NCI-H226 (cell line): ENCODE results near the gene SEMA6A.

Experiments
- DNase-seq: peaks from one replicate; pipeline ENCODE4 v3.0.0-alpha.2; 2015

SEMA6A gene

GRCh38 chr5:116488356-116489041 is 86.1 kb downstream of the SEMA6A start:
- no peak for DNase-seq

DNA sequence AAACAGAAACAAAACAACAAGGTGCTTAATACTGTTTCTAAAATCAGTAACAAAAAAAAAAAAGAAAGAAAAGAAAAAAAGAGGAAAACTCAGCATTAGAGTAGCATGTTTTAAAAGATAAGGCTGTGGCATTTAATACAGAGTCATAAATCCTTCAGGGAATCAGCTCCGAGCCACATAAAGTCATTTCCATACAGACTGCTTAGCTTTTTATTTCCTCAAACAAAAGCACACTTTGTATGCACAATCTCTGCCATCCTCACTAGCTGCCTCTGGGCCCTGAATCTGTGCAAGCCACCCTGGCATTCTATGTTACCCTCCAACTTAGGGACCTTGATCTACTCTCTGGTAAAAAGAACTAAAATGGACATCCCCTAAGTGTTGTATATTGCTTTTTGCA is 87.6 kb downstream of the SEMA6A start:
- DNase-seq, result no peak

DNA sequence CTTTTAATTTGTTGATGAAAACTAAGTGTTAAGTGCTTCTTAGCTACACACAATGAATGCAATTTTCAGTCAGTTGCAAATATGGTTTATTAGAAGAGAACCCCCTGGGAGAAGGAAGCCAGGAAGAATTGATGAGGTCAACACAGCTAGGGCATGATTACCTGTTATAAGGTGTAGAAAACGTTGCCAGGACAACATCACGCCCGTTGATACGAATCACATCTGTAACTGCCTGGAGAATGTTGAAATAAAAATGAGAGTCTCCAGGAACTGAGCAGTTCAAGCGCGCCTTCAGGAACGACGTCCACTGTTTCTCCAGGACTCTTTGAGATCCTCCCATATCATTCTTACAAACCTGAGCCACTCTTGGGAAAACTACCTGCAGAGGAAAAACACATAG is 88.0 kb downstream of the SEMA6A start:
- DNase-seq, result no peak

- no peak for DNase-seq
These were observed 90.0 kb downstream of the SEMA6A start for GRCh38 chr5:116484645-116485044.

GRCh38 chr5:116482394-116482793 is 92.2 kb downstream of the SEMA6A start:
- peak; percentile 17 for DNase-seq

GRCh38 chr5:116480894-116481510 is 93.6 kb downstream of the SEMA6A start:
- no peak for DNase-seq

GRCh38 chr5:116479776-116480675 is 94.6 kb downstream of the SEMA6A start:
- no peak for DNase-seq

DNA sequence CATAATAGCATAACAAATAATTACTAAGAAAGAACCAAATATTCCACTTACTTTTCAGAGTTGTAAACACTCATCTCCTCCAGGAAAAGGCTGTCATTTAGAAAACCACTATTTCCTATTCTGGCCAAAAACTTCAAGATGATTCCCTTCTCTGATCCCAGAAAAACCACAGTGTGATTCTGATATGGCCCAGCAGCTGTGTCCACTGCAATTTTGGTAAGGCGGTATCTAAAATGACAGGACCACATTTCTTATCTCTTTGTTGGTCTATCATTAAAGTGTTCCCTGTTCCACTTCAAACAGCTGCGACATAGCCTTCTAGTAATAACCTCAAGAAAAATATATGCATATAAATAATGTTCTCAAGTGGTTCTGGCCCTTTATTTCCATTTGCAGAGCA is 96.1 kb downstream of the SEMA6A start:
- no peak for DNase-seq

DNA sequence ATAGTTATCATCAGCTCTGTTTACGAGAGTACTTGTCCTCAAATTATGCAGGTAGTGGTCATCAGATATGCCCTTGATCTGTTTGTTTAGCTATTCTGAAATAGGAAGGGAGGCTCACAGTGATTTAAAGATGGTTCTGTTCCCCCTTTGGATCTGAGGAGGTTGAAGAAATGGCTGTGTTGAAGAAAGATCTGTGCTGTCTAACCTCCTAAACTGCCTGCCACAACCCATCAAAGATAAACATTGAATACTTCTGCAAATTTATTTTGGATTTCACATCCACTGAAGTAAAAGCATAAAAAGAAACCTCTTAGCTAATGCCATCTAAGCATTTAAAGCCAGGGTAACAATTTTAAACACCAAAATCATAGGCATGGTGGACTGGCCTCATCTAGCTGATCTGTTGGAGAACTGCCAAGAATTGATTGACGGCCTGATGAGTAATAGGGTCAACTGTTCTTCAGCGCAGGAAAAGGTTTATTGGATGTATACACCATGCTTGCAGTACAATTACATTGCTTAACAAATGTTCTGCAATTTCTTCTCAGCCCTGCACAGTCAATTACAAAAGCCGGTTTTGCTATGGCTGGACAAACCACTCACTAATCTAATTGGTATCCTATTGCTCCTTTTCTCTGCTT is 97.6 kb downstream of the SEMA6A start:
- DNase-seq, result no peak

GRCh38 chr5:116475338-116475737 is 99.3 kb downstream of the SEMA6A start:
- no peak for DNase-seq

- DNase-seq, result no peak
These were observed 100.9 kb downstream of the SEMA6A start for GRCh38 chr5:116473706-116474105.

- no peak for DNase-seq
These were observed 102.3 kb downstream of the SEMA6A start for GRCh38 chr5:116472274-116472673.

- no peak for DNase-seq
These were observed 105.0 kb downstream of the SEMA6A start for GRCh38 chr5:116469631-116470030.

GRCh38 chr5:116468583-116468982 is 106.0 kb downstream of the SEMA6A start:
- DNase-seq, result no peak

DNA sequence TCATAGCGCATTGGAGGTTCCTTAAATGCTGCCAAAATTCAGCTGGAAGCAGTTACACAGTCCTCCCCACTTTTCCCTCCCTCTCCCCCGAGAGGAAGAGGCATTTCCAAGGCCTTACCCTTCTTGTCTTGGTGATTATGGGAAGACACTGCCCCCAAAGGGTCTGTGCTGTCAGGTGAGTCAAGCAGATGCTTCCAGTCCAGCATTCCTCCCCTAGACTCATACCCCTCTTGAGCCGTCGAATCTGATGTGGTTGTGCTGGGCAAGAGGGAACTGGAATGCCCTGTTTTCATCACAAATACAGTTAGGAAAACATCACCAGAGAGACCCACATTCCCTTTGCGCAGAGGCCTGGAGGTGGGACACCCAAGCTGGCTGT is 107.2 kb downstream of the SEMA6A start:
- DNase-seq, result no peak

DNA sequence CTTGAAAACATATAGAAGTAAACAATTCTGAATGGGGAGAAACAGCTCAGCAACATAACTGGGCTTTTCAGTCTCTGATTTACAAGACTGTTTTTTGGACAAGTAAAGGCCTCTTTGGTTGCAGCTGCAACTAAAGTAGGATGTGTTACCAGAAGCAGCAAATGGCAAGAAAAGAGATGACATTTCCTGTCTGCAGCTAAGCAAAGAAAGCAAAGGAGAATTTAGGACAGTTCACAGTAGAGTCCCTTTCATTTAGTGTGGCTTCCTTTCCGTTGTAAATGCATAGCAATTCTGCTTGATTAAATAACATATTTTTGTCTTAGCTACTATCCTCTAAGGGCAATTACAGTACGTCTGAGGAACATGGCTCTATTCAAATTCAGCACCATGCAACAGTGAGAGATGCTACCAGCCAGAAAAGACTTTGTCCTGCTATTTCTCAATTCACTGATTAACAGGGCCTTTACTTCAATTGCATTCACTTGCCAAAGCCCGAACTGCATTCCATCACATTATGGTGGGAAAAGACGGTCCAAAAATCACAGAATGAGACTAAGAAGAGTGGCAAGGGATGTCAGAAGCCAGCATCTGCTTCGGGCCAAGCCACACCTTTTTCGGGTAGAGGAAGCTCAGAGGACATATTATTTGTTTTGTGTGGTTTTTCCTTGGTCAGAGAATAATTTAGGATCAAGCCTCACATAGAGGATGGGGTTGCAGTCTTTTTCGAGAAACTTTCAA is 107.7 kb downstream of the SEMA6A start:
- no peak for DNase-seq

DNA sequence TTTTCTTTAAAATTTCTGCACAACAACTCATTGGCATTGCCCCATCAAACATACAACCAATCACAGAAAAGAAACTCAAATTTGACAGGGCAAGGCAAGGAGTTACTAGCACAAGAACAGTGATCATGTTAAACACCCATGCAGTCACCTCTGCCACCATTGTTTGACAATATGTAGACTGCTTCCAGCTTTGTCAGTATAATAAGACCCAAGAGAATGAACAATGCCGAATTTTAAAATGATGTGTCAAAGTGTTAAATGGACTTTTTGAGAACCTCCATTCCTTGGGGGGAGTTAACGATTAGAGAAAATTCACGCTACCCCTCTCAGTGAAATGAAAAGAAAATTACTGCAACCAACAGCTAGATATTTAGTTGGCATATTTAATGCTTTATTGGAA is 109.2 kb downstream of the SEMA6A start:
- DNase-seq, result no peak

DNA sequence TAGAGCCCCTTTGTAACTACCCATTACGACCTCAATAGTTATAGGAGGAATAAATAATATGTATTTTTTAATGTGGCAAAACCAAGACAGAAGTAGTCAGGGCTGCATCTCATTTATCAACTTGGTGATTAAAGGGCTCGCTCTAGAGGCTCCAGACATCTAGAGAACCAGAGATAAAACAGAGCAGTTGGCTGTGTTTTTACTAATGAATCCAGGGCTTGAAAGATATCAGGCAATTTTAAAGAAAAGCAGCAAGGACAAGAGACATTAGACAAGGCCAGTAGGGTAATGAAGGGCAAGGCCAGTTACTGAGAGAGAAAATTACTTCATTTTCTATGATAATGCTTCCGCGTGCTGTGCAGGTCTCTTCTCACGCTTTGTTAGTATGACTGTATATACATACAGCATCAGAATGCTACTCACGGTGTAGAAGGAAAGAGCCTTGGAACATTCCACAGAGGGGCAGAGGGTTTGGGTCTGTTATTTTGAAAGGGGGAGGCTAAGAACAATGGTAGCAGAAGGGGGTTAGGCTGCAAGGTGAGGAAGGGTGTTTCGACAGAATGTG is 110.4 kb downstream of the SEMA6A start:
- DNase-seq, result no peak

GRCh38 chr5:116462500-116462899 is 112.1 kb downstream of the SEMA6A start:
- no peak for DNase-seq

DNA sequence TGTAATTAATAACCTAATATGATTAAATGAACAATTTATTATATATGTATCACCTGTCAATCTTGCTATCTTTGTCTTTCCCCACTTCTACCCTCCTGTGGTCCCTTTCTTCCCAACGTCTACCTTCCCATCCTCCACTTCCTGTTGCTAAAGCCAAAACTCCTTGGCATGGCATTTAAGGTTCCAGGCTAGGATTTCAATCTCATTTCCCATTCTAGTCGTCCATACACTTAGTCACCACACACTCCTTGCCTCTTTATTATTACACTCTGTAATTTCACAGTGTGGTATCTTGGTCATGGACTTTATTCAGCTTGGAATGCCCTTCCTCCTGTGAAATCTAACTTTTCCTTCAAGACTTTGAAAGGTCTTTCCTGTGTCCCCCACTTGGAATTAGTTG is 115.3 kb downstream of the SEMA6A start:
- no peak for DNase-seq

DNA sequence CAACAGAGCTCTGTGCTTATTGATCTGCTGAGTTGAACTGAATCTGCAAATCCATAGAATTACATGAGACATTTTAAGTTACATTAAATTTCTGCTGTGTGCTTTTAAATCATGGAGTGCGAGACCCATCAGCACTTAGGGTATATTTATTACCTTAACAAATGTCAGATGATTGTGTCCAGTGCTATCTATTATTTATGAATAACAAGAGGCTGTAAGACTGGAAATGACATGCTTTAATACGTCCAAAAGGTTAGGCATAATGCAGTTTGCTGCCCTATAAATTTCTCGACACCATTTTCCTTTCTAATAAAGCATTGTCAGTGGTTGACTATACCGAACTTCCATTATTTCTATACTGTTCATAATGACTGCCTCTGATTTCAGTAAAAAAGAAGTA is 117.6 kb downstream of the SEMA6A start:
- DNase-seq, result no peak

- no peak for DNase-seq
These were observed 118.6 kb downstream of the SEMA6A start for GRCh38 chr5:116456036-116456435.
